H1 (cell line): ENCODE results near the gene RELB. TPM values are rescaled to one million over a fixed set of nuclear protein-coding genes. Genes with fewer than 3 reads are reported as not detected.

ENCODE experiments used
- CTCF ChIA-PET: fragments of 300-600 bp; sonication (Branson Sonifier 250); formaldehyde crosslinking; loops from one replicate; lab custom pipeline; 2021; ENCODE audit not compliant: partially characterized antibody; lab: Charles Lee
- POLR2A ChIA-PET: fragments of 300-600 bp; sonication (Branson Sonifier 250); formaldehyde crosslinking; loops from one replicate; lab custom pipeline; 2021; ENCODE audit warnings: inconsistent platforms; ENCODE audit not compliant: partially characterized antibody; lab: Charles Lee
- DNase-seq, 2 experiments: peaks; one replicate each; pipeline versions ENCODE4 v3.0.0 to v3.0.0-alpha.2; 2010 to 2022; ENCODE audit warnings: low spot score in 2 of 2, low read depth in 1 of 2, mixed read lengths in 1 of 2
- FAIRE-seq: peaks from 2 replicates; lab custom pipeline; 2011; peaks lifted over from hg19 to GRCh38; lab: Jason Lieb, UNC
- H2AFZ ChIP-seq: 2 replicates; pipeline ENCODE4 v1.8.1; 2012; ENCODE audit warnings: low read length, inconsistent platforms
- H2AK5ac ChIP-seq: 2 replicates; pipeline ENCODE4 v1.6.1; 2013; ENCODE audit warnings: low read depth, low read length
- H2BK120ac ChIP-seq: replicated peaks from 2 replicates; pipeline ENCODE3; 2013; ENCODE audit warnings: low read depth, low read length, inconsistent platforms
- H2BK12ac ChIP-seq: 2 replicates; pipeline ENCODE4 v1.6.1; 2013; ENCODE audit warnings: low read depth, low read length
- H2BK15ac ChIP-seq: 2 replicates; pipeline ENCODE4 v1.6.1; 2013; ENCODE audit warnings: low read length
- H2BK20ac ChIP-seq: 2 replicates; pipeline ENCODE4 v1.6.1; 2013; ENCODE audit warnings: low read length
- H2BK5ac ChIP-seq: 2 replicates; pipeline ENCODE4 v1.6.1; 2013; ENCODE audit warnings: low read depth, low read length
- H3K14ac ChIP-seq: 2 replicates; pipeline ENCODE4 v1.6.1; 2013; ENCODE audit warnings: inconsistent platforms; ENCODE audit not compliant: insufficient read length
- H3K18ac ChIP-seq: 2 replicates; pipeline ENCODE4 v1.6.1; 2013; ENCODE audit warnings: low read length; ENCODE audit errors: extremely low read depth
- H3K23ac ChIP-seq: 2 replicates; pipeline ENCODE4 v1.6.1; 2013; ENCODE audit warnings: inconsistent platforms; ENCODE audit not compliant: insufficient read length
- H3K23me2 ChIP-seq: 2 replicates; pipeline ENCODE4 v1.6.1; 2013; ENCODE audit warnings: low read depth, low read length
- H3K27ac ChIP-seq: 2 replicates; pipeline ENCODE4 v1.6.1; 2011; ENCODE audit warnings: low read depth, low read length, inconsistent platforms
- H3K27me3 ChIP-seq, 4 experiments: replicated peaks in 1 of 4; 1 replicate in 1 of 4; 2 replicates in 3 of 4; pipeline versions ENCODE4 v1.6.1 to v1.8.1; 2011 to 2013; ENCODE audit warnings: low read length in 3 of 4, mild to moderate bottlenecking in 3 of 4, inconsistent platforms in 2 of 4, mixed read lengths in 2 of 4, moderate library complexity in 1 of 4; ENCODE audit not compliant: control insufficient read depth in 3 of 4, insufficient read depth in 3 of 4; ENCODE audit errors: extremely low read depth in 1 of 4
- H3K36me3 ChIP-seq, 4 experiments: 2 replicates each; pipeline versions ENCODE4 v1.6.1 to v1.8.1; 2011 to 2013; ENCODE audit warnings: mild to moderate bottlenecking in 4 of 4, low read length in 3 of 4, moderate library complexity in 2 of 4, control low read depth in 1 of 4, inconsistent platforms in 1 of 4; ENCODE audit not compliant: insufficient read depth in 4 of 4, control insufficient read depth in 2 of 4
- H3K4ac ChIP-seq: replicated peaks from 2 replicates; pipeline ENCODE3; 2013; ENCODE audit warnings: low read length, low read depth, mixed read lengths, inconsistent platforms; ENCODE audit not compliant: insufficient read length
- H3K4me1 ChIP-seq, 4 experiments: replicated peaks in 1 of 4; 1 replicate in 1 of 4; 2 replicates in 3 of 4; pipeline versions ENCODE4 v1.6.1 to v1.8.1; 2011 to 2013; ENCODE audit warnings: low read length in 3 of 4, inconsistent platforms in 2 of 4, mixed read lengths in 1 of 4; ENCODE audit not compliant: insufficient read depth in 4 of 4, control insufficient read depth in 3 of 4
- H3K4me2 ChIP-seq, 2 experiments: 2 replicates each; pipeline versions ENCODE4 v1.6.1 to v1.8.1; 2011 to 2013; ENCODE audit warnings: low read depth in 2 of 2, low read length in 2 of 2, control low read depth in 1 of 2, inconsistent platforms in 1 of 2, mild to moderate bottlenecking in 1 of 2; ENCODE audit not compliant: insufficient read depth in 1 of 2
- H3K4me3 ChIP-seq, 4 experiments: fragments of 200-600, 300-600 bp in 1 of 4; sonication (generic), shearing (Covaris generic), sonication (Bioruptor Twin) in 1 of 4; 2 replicates each; pipeline versions ENCODE4 v1.5.1 to v1.8.1; 2011 to 2016; ENCODE audit warnings: low read length in 4 of 4, low read depth in 3 of 4, control low read depth in 2 of 4, inconsistent platforms in 2 of 4, mild to moderate bottlenecking in 2 of 4, mixed read lengths in 1 of 4, moderate library complexity in 1 of 4; ENCODE audit not compliant: insufficient read depth in 2 of 4; ENCODE audit errors: extremely low read depth in 1 of 4
- H3K56ac ChIP-seq: replicated peaks from 2 replicates; pipeline ENCODE3; 2013; ENCODE audit warnings: low read depth, mild to moderate bottlenecking, mixed read lengths, low read length, inconsistent platforms; ENCODE audit not compliant: insufficient read length
- H3K79me1 ChIP-seq: 2 replicates; pipeline ENCODE4 v1.6.1; 2013; ENCODE audit warnings: low read depth, low read length, control low read depth
- H3K79me2 ChIP-seq, 2 experiments: 2 replicates each; pipeline versions ENCODE4 v1.6.1 to v1.8.1; 2012 to 2013; ENCODE audit warnings: low read length in 2 of 2, mild to moderate bottlenecking in 2 of 2, inconsistent platforms in 1 of 2; ENCODE audit not compliant: insufficient read depth in 2 of 2, control insufficient read depth in 1 of 2
- H3K9ac ChIP-seq, 4 experiments: replicated peaks in 1 of 4; 1 replicate in 1 of 4; 2 replicates in 3 of 4; pipeline versions ENCODE4 v1.6.1 to v1.8.1; 2011 to 2013; ENCODE audit warnings: low read depth in 3 of 4, low read length in 3 of 4, control low read depth in 2 of 4, mild to moderate bottlenecking in 2 of 4, moderate library complexity in 2 of 4, inconsistent platforms in 1 of 4; ENCODE audit errors: extremely low read depth in 1 of 4
- H3K9me3 ChIP-seq, 2 experiments: 2 replicates each; pipeline versions ENCODE4 v1.6.1 to v1.8.1; 2012 to 2013; ENCODE audit warnings: mild to moderate bottlenecking in 2 of 2, moderate library complexity in 2 of 2, control low read depth in 1 of 2, inconsistent platforms in 1 of 2, low read depth in 1 of 2, low read length in 1 of 2, mixed read lengths in 1 of 2; ENCODE audit not compliant: insufficient read depth in 2 of 2
- H4K20me1 ChIP-seq, 2 experiments: replicated peaks in 1 of 2; 2 replicates each; pipeline versions ENCODE3 to v1.8.1; 2011 to 2013; ENCODE audit warnings: inconsistent platforms in 2 of 2, low read length in 2 of 2, mild to moderate bottlenecking in 1 of 2; ENCODE audit not compliant: insufficient read depth in 2 of 2, control insufficient read depth in 1 of 2
- H4K5ac ChIP-seq: 2 replicates; pipeline ENCODE4 v1.6.1; 2013; ENCODE audit warnings: low read length, low read depth, mixed read lengths, inconsistent platforms; ENCODE audit not compliant: insufficient read length
- H4K8ac ChIP-seq: 2 replicates; pipeline ENCODE4 v1.8.0; 2013; ENCODE audit warnings: mild to moderate bottlenecking, moderate library complexity, low read length, inconsistent platforms; ENCODE audit not compliant: insufficient read depth; ENCODE audit errors: extremely low read depth
- H4K91ac ChIP-seq: replicated peaks from 2 replicates; pipeline ENCODE3; 2013; ENCODE audit warnings: low read length, mixed read lengths, inconsistent platforms; ENCODE audit not compliant: insufficient read length
- CHD1 ChIP-seq: IDR thresholded peaks from 2 replicates; pipeline ENCODE4 v1.6.1; 2012; ENCODE audit warnings: low read depth, low read length, improper control_type of control experiment
- CHD2 ChIP-seq: IDR thresholded peaks from 2 replicates; pipeline ENCODE4 v1.6.1; 2012; ENCODE audit warnings: low read length, improper control_type of control experiment
- CREB1 ChIP-seq: IDR thresholded peaks from 2 replicates; pipeline ENCODE4 v1.6.1; 2012; ENCODE audit warnings: inconsistent platforms
- CTCF ChIP-seq, 3 experiments: IDR thresholded peaks; 1 replicate in 2 of 3; 2 replicates in 1 of 3; pipeline versions ENCODE4 v1.5.1 to v1.6.1; 2011; ENCODE audit warnings: low read length in 3 of 3, mild to moderate bottlenecking in 3 of 3, inconsistent platforms in 2 of 3, low read depth in 1 of 3, moderate library complexity in 1 of 3; ENCODE audit not compliant: insufficient read depth in 1 of 3; ENCODE audit errors: control extremely low read depth in 1 of 3
- E2F6 ChIP-seq: IDR thresholded peaks from 2 replicates; pipeline ENCODE4 v1.6.1; 2012; ENCODE audit warnings: inconsistent platforms
- EGR1 ChIP-seq: IDR thresholded peaks from 2 replicates; pipeline ENCODE4 v1.6.1; 2011; ENCODE audit warnings: low read depth, low read length, borderline replicate concordance
- HDAC2 ChIP-seq, 2 experiments: fragments of 300-600 bp in 1 of 2; sonication (generic) in 1 of 2; IDR thresholded peaks; 2 replicates each; pipeline ENCODE4 v1.6.1; 2011 to 2012; ENCODE audit warnings: low read depth in 2 of 2, low read length in 2 of 2, mild to moderate bottlenecking in 2 of 2, moderate library complexity in 2 of 2, borderline replicate concordance in 1 of 2, inconsistent platforms in 1 of 2
- POLR2A ChIP-seq, 2 experiments: IDR thresholded peaks; 1 replicate in 1 of 2; 2 replicates in 1 of 2; pipeline ENCODE4 v1.6.1; 2011; ENCODE audit warnings: low read depth in 2 of 2, low read length in 2 of 2, mild to moderate bottlenecking in 2 of 2; ENCODE audit errors: control extremely low read depth in 1 of 2
- SP4 ChIP-seq: IDR thresholded peaks from 2 replicates; pipeline ENCODE4 v1.6.1; 2012; ENCODE audit warnings: low read length, inconsistent platforms
- WGBS, 2 experiments: shearing (Covaris generic) in 1 of 2; methylation state at CpG; one replicate each; pipeline versions ENCODE4 v1.1.6 to v1.1.7; 2013 to 2015; ENCODE audit warnings: low lambda C conversion rate in 2 of 2, mixed read lengths in 2 of 2, inconsistent platforms in 1 of 2, low coverage in 1 of 2, missing lambda C conversion rate in 1 of 2; ENCODE audit not compliant: insufficient replicate concordance in 2 of 2, insufficient coverage in 1 of 2, insufficient read length in 1 of 2; ENCODE audit errors: extremely low coverage in 1 of 2, missing lambda C conversion rate in 1 of 2; 5-methylcytosine and 5-hydroxymethylcytosine counted together
- polyA plus RNA-seq, 7 experiments: library from polyadenylated mRNA; depleted of rRNA in 3 of 7; stranded (reverse) in 5 of 7; unstranded in 2 of 7; fragments of >200 nt in 5 of 7; fragments of 200-250 nt in 2 of 7; gene quantifications; 1 replicate in 5 of 7; 2 replicates in 1 of 7; 4 replicates in 1 of 7; pipeline versions ENCODE4 v1.2.1 to v1.2.3, GENCODE V29; 2011 to 2013; ENCODE audit warnings: missing spikeins in 2 of 7, mixed read lengths in 2 of 7
- total RNA-seq: library from RNA; stranded (reverse); fragmentation: NEBNext Ultra II Directional; extraction: Animal tissue kit (Norgen Biotek cat#: 25700); gene quantifications from 2 replicates; pipeline ENCODE4 v1.2.1, GENCODE V29; 2021

Gene RELB
- total and polyA plus RNA-seq, 2 of the 8 experiments (the other 6 are each of a cell fraction or from before 2014, with no cell fraction given): 10.0 to 13.1 TPM

- no peak overlapping the region for H3K23ac ChIP-seq
- H2BK20ac ChIP-seq: no peak overlapping the region
- H3K27me3 ChIP-seq: no peaks in the 10 kb centered on the region
- no peak overlapping the region for H3K14ac ChIP-seq
- H4K8ac ChIP-seq: no peak overlapping the region
- no peak overlapping the region for H3K18ac ChIP-seq
- H3K4me3 ChIP-seq: no peak overlapping the region
- H3K79me1 ChIP-seq: peaks cover 25% of the 10 kb centered on the region
- H4K20me1 ChIP-seq: peaks cover 2 to 26% of the 10 kb centered on the region in 2 experiments
- no peak overlapping the region for H4K5ac ChIP-seq
- no peak overlapping the region for H2BK12ac ChIP-seq
- POLR2A ChIA-PET: interaction anchor here (1.0 to 2.3 kb wide), 4 partner anchors 21 to 71 kb away, joined by 3 to 7 read pairs (median 4); partner anchors contain the start of genes APOE and TOMM40
- CTCF ChIA-PET: interaction anchor here (0.9 to 2.0 kb wide), 4 partner anchors 9 to 98 kb away, joined by 3 to 6 read pairs (median 4); no protein-coding TSS in a partner anchor
- H3K56ac ChIP-seq: no peak overlapping the region
- no peak overlapping the region for H4K91ac ChIP-seq
- no peak overlapping the region for H2BK15ac ChIP-seq
- H3K23me2 ChIP-seq: peaks cover 2% of the 10 kb centered on the region; the same call in 1 of the 2 replicates
- peaks cover 0 to 5% (median 4%) of the 10 kb centered on the region in 4 experiments; a peak in 6 of 7 replicates for H3K4me1 ChIP-seq
- H3K79me2 ChIP-seq: peaks cover 25 to 57% of the 10 kb centered on the region in 2 experiments
- DNase-seq (no peak), FAIRE-seq (no peak)
- WGBS, 2 experiments: 91% methylated on average over 8 of the region's 8 CpGs; no CpG with 5 or more reads in 1 of the 2 experiments
- no peak overlapping the region for H2AK5ac ChIP-seq
- no peak overlapping the region for H2BK120ac ChIP-seq
- H2BK5ac ChIP-seq: no peak overlapping the region
- H3K4ac ChIP-seq: no peak overlapping the region
- H3K9ac ChIP-seq: no peak overlapping the region
- H3K4me2 ChIP-seq: no peak overlapping the region
- H3K36me3 ChIP-seq: peaks cover 0 to 12% (median 9%) of the 10 kb centered on the region in 4 experiments; a peak in 4 of 8 replicates
- H3K27ac ChIP-seq: no peak overlapping the region
- H3K9me3 ChIP-seq: no peaks in the 10 kb centered on the region
- no peak overlapping the region for H2AFZ ChIP-seq
- TF ChIP-seq HDAC2 (IDR thresholded peaks at IDR 0.05; ENCODE audit: borderline replicate concordance in 1 of 2, low read depth in 2 of 2, low read length in 2 of 2): no peak
- no peak for TF ChIP-seq CHD1
- TF ChIP-seq CREB1: no peak
- no peak for TF ChIP-seq CTCF (IDR thresholded peaks at IDR 0.05; ENCODE audit: control extremely low read depth in 1 of 3, insufficient read depth in 1 of 3, low read depth in 1 of 3, low read length in 3 of 3)
- no peak for TF ChIP-seq EGR1
- TF ChIP-seq POLR2A (IDR thresholded peaks at IDR 0.05; ENCODE audit: control extremely low read depth in 1 of 2, low read depth in 2 of 2, low read length in 2 of 2): no peak
- TF ChIP-seq CHD2: no peak
- TF ChIP-seq E2F6: no peak
- TF ChIP-seq SP4: no peak
Observed at GRCh38 chr19:44960906-44961728, 40.1 kb upstream of the RELB start.
